Fibroblast of skin of right biceps (primary cell): ENCODE data around the gene PEAR1.

ENCODE experiments used
- DNase-seq: peaks from one replicate; pipeline ENCODE4 v3.0.0-alpha.2; 2013

PEAR1 gene

GRCh38 chr1:156901966-156902915 is 8.7 kb downstream of the PEAR1 start:
- peak; percentile 81 for DNase-seq

GRCh38 chr1:156903328-156904091 is 10.0 kb downstream of the PEAR1 start:
- no peak for DNase-seq

GRCh38 chr1:156904187-156904959 is 10.9 kb downstream of the PEAR1 start:
- no peak for DNase-seq

GRCh38 chr1:156905176-156905575 is 11.7 kb downstream of the PEAR1 start:
- DNase-seq: no peak

GRCh38 chr1:156905651-156906050 is 12.1 kb downstream of the PEAR1 start:
- DNase-seq: no peak

- no peak for DNase-seq
Measured at GRCh38 chr1:156906206-156906906, 12.8 kb downstream of the PEAR1 start.

GRCh38 chr1:156908541-156908940 is 15.0 kb downstream of the PEAR1 start:
- DNase-seq: no peak

- no peak for DNase-seq
Measured at GRCh38 chr1:156908955-156909354, 15.4 kb downstream of the PEAR1 start.

- DNase-seq: no peak
Measured at GRCh38 chr1:156909671-156910070, 16.2 kb downstream of the PEAR1 start.

- no peak for DNase-seq
Measured at GRCh38 chr1:156910309-156910782, 16.8 kb downstream of the PEAR1 start.

GRCh38 chr1:156911577-156912298 is 18.2 kb downstream of the PEAR1 start:
- DNase-seq: peak; percentile 56

- DNase-seq: no peak
Measured at GRCh38 chr1:156912310-156912709, 18.8 kb downstream of the PEAR1 start.

- DNase-seq: no peak
Measured at GRCh38 chr1:156912861-156913808, 19.6 kb downstream of the PEAR1 start.

GRCh38 chr1:156913809-156914387 is 20.4 kb downstream of the PEAR1 start:
- no peak for DNase-seq

- DNase-seq: peak; percentile 85
Measured at GRCh38 chr1:156914440-156914856, 20.9 kb downstream of the PEAR1 start.

GRCh38 chr1:156920233-156921052 is 26.9 kb downstream of the PEAR1 start, which contains the start of gene LRRC71:
Gene LRRC71, plus strand, starts transcription at chr1:156920632. Its CDS starts 172 bp downstream, at chr1:156920804.
- peak; percentile 78 for DNase-seq

GRCh38 chr1:156921053-156921529 is 27.6 kb downstream of the PEAR1 start:
- DNase-seq: no peak

- DNase-seq: no peak
Measured at GRCh38 chr1:156922986-156923669, 29.6 kb downstream of the PEAR1 start.
